DLD1 (cell line): ENCODE data around the gene REXO5.

Source experiments
- in situ Hi-C: cut with HindIII; loops from 2 replicates; pipeline ENCODE4 v1.10.0; 2017; ENCODE audit warnings: low sequenced_read_pairs

The REXO5 gene

GRCh38 chr16:20870122-20870820, 63.9 kb downstream of the REXO5 start:
- in situ Hi-C loops, result no loop called here

- in situ Hi-C loops, result no loop called here
Observed at GRCh38 chr16:20871258-20871657, 64.9 kb downstream of the REXO5 start.

- in situ Hi-C loops, result no loop called here
Observed at GRCh38 chr16:20871941-20872815, 65.9 kb downstream of the REXO5 start.

GRCh38 chr16:20873331-20873730, 67.0 kb downstream of the REXO5 start:
- in situ Hi-C loops, result no loop called here

- in situ Hi-C loops, result no loop called here
Observed at GRCh38 chr16:20874088-20874581, 67.8 kb downstream of the REXO5 start.

GRCh38 chr16:20875355-20875650, 69.0 kb downstream of the REXO5 start:
- in situ Hi-C loops, result no loop called here

- in situ Hi-C loops, result no loop called here
Observed at GRCh38 chr16:20878682-20879147, 72.4 kb downstream of the REXO5 start.

GRCh38 chr16:20879175-20880040, 73.1 kb downstream of the REXO5 start:
- in situ Hi-C loops, result no loop called here

GRCh38 chr16:20880867-20881502, 74.7 kb downstream of the REXO5 start:
- in situ Hi-C loops, result no loop called here

- in situ Hi-C loops, result no loop called here
Observed at GRCh38 chr16:20881503-20881878, 75.2 kb downstream of the REXO5 start.

GRCh38 chr16:20883554-20884239, 77.4 kb downstream of the REXO5 start:
- in situ Hi-C loops, result no loop called here

- in situ Hi-C loops, result no loop called here
Observed at GRCh38 chr16:20884240-20884556, 77.9 kb downstream of the REXO5 start.

GRCh38 chr16:20886320-20886719, 80.0 kb downstream of the REXO5 start:
- in situ Hi-C loops, result no loop called here

- in situ Hi-C loops, result no loop called here
Observed at GRCh38 chr16:20887207-20887606, 80.9 kb downstream of the REXO5 start.

GRCh38 chr16:20889625-20890275, 83.4 kb downstream of the REXO5 start:
- in situ Hi-C loops, result no loop called here

GRCh38 chr16:20894388-20894787, 88.1 kb downstream of the REXO5 start:
- in situ Hi-C loops, result no loop called here

GRCh38 chr16:20897253-20897897, 91.0 kb downstream of the REXO5 start:
- in situ Hi-C loops, result no loop called here

GRCh38 chr16:20897922-20898321, 91.6 kb downstream of the REXO5 start:
- in situ Hi-C loops, result no loop called here

- in situ Hi-C loops, result no loop called here
Observed at GRCh38 chr16:20899071-20899470, 92.7 kb downstream of the REXO5 start.
